GM04503 (cell line): ENCODE data around the gene CATSPERB.
"Not testable (repeated sequence)": the region's sequence is repeated elsewhere in the genome, so short reads cannot be mapped to it uniquely, and the experiment has no call there.

Experiments used
- DNase-seq: peaks from one replicate; pipeline ENCODE4 v3.0.0-alpha.2; 2012; ENCODE audit warnings: low read depth

The CATSPERB gene

DNA sequence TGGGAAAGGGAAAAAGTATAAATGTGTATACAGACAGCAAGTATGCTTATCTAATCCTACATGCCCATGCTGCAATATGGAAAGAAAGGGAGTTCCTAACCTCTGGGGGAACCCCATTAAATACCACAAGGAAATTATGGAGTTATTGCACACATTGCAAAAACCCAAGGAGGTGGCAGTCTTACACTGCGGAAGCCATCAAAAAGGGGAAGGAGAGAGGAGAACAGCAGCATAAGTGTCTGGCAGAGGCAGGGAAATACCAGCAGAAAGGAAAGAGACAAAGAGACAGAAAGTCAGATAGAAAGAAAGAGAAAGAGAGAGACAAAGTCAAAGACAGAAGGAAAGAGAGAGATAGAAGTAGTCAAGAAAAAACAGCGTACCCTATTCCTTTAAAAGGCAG lies 64.8 kb downstream of the CATSPERB start:
- not testable (repeated sequence) for DNase-seq

DNA sequence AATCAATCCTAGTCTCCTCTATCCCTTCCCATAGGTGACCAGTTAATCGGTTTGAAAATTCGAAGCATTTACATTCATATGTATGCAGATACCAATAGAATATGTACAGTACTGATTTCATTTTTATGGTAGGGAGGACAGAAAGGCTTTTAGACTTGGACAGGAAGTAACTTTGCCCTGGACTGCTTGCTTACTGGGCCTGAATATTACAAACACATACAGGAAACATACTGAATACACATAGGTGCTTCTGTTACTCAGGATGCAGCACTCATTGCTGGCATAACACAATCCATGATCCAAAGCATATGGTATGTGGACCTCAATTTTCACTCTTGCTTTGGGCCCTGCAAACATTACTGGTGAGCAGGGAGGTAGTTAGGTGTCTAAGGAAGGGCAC lies 71.1 kb downstream of the CATSPERB start:
- no peak for DNase-seq

DNA sequence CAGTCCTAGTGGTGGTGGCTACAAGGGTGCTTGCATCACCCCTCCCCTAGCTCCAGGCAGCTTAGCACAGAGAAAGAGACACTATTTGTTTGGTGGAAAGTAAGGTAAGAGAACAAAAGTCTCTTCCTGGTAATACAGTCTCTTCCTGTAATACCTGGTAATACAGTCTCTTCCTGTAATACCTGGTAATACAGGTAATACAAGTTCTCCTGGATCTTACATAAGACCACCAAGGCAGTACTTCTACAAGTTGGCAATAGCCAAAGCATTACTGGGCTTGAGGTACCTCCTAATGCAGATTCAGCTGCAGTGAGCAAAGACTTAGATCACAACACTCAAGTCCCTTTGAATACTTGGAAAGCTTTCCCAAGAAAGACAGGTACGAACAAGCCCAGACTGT lies 77.0 kb downstream of the CATSPERB start:
- no peak for DNase-seq

DNA sequence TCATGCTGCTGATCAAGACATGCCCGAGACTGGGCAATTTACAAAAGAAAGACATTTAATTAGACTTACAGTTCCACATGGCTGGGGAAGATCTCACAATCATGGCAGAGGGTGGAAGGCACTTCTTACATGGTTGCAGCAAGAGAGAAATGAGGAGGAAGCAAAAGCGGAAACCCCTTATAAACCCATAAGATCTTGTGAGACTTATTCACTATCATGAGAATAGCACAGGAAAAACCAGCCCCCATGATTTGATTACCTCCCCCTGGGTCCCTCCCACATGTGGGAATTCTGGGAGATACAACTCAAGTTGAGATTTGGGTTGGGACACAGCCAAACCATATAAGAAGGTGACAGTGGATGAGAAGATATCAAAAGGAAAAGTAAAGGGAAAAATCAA lies 78.4 kb downstream of the CATSPERB start:
- DNase-seq, result no peak

DNA sequence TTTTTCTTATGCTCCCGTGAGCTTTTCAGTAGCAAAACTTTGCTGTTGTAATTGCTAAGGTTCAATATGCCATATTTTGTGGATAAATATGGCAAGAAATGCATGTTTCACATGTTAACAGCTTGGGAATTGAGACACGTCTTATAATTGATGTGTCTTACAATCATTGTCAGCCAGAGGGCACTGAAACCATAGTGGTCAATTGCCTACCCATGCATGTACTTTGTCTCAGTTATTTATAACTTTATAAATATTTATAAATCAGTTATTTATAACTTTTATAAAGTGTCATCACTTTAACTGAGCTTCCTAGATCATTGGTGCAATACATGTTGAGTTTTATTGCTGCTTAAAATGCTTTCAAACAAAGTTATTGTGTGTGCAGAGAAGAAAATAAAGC lies 82.0 kb downstream of the CATSPERB start:
- DNase-seq, result no peak

DNA sequence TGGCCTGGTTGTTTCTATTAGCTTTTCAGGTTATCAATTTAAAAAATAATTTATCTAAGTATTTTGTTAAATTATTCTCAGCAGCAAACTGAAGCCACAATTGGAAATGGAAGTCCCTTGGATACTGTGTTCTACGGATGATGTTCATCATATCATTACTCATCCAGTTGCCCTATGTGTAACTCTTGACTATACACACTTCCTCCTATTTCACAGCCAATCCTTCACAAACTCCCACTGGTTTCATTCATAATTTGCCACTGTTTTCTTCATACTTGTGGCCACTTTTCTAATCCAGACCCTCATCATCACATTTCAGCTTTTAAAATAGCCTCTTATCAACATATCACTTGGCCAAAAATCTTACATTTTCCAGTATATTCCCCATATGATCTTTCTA lies 84.0 kb downstream of the CATSPERB start:
- DNase-seq, result no peak

DNA sequence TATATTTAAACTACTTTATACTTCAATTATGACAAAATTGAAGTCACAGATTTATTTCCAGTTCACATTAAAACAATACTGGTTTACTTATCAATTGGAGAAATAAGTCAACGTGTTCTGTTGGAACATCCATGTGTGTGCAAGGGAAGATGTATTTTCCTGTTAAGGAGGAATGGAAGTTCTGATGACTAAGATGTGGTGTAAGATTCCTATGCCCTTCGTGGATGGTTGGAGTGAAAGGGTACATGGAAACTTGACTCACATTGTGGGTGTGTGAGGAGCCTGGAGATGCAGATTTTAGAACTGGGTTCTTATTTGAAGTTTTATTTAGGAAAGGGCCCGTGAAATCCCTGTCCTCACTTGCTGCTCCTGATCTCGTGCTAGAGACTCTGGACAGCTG lies 95.3 kb downstream of the CATSPERB start:
- DNase-seq, result no peak

DNA sequence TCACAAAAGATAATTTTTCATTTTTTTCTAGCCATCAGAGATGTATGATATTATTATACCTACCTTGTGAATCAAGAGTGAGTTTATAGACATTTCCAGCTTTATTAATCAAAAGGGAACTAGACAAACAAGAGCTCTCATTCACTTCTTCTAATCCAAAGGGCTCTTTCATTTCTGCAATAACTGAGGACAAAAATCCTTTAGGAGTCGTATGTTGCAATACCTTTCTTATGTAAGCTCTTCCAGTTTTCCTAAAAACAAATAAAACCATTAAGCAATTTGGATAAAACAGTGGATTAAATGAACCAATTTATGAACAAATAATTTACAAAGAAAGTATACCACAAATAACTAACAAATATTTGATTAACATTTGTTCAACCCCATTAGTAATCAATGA lies 107.1 kb downstream of the CATSPERB start:
- no peak for DNase-seq

DNA sequence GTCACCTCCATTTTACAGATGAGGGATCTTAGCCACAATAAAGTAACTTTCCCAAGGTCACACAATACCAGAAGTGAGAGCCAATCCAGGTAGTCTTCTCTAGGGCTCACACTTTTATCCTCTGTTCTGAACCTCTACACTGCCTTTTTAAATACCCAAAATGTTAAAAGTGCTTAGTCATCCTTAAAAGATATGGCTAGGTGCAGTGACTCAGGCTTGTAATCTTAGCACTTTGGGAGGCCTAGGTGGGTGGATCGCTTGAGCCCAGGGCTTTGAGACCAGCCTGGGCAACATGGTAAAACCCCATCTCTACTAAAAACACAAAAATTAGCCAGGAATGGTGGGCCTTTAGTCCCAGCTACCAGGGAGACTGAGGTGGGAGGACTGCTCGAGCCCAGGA lies 117.7 kb downstream of the CATSPERB start:
- DNase-seq, result no peak

DNA sequence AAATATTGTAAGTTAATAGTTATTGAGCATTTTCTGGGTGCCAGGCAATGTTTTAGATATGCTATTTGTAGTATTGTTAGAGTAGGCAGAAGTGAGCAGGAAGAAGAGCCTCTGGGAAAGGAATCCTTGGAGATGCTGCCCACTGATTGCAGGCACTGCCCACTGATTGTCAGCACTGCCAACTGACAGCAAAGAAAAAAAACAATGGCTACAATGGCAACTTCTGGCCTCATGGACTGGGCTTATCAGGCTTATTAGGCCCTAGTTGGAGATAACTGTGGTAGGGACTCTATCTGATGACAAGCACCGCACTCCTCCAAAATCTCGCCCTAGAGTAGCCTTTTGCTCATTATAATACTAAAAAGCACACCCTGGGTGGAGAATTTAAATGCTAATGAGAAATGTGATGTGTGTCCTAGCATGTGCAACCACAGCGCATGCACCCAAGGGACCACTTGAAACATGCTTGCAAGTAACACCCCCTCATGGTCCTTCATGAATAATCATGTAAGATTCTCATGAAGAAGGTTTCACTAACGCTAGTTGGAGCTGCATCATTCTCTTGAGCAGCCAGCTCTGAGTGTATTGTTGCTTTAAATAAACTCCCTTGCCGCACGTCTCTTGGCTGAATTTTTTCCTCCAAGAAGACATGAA lies 118.3 kb downstream of the CATSPERB start:
- no peak for DNase-seq

DNA sequence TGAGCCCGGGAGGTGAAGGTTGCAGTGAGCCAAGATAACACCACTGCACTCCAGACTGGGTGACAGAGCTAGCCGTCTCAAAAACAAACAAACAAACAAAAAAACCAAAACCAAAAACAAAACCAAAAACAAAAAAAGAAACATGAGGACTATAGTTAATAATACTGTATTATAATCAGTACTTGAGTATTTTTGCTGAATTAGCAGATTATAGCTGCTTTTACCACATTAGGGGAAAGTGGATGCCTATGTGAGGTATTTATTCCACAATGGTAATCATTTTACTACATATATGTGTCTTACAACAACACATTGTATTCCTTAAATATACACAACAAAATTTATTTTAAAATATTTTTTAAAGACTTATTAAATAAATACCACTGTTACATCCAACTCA lies 120.4 kb downstream of the CATSPERB start:
- DNase-seq, result no peak

DNA sequence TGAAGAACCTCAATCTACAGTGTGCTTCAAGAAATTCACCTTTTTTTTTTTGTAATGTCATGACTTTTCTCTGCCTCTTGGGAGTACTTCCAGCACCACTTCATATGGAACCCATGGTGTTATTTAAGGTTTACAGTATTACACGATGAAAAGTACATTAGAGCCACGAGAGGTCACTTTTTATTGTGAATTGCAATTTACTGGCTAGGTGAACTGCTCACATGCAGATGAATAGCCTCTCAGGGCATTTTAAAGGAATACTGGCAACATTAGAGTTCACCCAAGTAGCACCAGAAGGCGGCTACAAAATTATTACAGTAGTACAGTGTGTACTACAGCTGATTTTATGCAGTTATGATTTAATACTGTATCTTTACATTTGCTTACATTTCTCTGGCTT lies 122.7 kb downstream of the CATSPERB start:
- no peak for DNase-seq

DNA sequence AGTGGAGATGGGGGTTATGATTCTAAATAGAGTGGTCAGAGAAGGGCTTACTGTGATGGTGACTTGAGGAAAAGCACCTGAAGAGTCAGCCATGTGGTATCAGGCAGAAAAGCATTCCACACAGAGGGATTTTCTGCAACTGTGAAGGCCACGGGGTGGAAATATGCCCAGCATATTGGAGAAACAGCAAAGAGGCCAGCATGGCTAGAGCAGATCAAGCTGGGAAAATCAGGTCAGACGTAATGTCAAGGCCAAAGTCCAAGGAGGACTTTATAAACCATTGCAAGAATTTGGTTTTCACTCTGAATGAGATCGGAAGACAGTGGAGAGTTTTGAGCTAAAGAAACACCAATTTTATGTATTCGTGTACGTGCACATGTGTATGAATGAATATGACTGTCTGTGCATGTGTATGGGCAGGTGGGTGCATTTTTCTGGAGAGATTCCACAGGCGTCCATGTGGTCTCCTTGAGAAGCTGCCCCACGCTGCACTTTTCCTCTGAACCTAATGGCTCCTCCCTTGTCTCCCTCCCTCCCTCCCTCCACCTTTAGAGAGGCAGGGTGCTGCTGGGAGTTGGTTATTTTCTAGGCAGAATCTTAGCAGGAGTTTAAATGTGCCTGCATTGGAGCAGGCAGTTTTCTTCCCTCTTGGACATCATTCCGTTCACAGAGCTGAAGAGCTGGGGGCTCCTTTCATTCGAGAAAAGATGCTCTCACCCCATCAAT lies 124.4 kb downstream of the CATSPERB start:
- DNase-seq, result no peak

DNA sequence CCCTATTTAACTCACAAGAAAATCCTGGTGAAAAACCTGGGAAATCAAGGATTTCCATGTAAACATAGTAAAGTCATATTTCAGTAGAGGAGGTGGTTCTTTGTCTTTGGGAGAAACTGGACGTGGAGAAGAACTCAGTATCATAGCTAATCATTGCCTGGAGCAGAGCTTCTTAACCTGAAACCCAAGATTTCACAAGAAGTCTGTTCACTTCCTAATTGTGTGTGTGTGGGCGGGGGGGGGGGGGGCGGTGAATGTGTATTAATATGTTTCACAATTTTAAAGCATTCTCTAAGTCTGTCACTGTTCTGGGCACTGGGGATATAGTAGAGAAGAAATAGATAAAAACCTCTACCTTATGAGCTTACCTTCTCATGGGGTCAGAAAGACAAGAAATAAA lies 125.0 kb downstream of the CATSPERB start:
- no peak for DNase-seq

DNA sequence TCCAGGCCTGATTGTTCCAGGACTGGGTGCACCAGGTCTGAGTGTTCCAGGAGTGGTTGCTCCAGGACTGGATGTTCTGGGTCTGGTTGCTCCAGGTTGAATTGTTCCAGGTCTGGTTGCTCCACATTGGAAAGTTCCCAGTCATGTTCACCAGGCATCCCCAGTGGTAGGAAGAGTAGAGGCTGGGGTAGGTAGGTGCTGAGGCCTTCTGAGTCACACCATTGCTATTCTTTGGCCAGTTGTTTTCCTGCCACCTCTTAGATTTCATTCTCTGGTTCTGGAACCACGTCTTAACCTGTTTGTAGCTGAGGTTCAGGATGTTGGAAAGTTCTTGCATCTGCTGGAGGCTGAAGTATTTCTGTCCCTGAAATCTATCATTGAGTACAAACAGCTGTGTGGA lies 127.3 kb downstream of the CATSPERB start:
- not testable (repeated sequence) for DNase-seq

DNA sequence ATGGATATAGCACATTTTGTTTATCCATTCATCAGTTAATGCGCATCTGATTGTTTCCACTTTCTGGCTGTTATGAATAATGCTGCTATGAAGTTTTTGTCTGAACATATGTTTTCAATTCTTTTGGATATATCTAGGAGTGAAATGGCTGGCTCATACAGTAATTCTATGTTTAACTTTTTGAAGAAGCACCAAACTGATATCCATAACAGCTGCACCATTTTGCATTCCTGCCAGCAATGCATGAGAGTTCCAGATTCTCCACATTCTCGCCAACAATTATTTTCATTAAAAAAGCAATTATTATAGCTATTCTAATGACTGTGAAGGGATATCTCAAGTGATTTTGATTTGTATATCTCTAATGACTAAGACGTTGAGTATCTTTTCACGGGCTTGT lies 131.9 kb downstream of the CATSPERB start:
- DNase-seq, result no peak

DNA sequence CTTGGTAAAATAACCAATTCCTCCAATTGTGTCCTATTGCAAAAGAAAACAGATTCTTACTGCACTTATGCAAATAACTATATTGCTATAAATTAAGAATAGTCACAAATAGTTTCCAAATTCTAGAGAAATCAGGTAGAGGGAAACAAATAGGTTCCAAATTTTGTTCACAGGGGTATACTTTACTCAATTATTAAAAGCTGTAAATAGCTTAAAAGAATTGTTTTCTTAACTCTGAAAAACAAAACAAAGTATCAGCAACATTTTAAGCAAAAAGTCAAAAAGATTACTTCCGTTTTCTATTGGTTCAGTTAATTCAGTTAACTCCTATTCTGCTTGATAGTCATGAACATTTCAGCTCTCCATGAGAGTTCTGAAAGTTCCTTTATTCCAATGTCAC lies 136.2 kb downstream of the CATSPERB start:
- DNase-seq, result no peak

DNA sequence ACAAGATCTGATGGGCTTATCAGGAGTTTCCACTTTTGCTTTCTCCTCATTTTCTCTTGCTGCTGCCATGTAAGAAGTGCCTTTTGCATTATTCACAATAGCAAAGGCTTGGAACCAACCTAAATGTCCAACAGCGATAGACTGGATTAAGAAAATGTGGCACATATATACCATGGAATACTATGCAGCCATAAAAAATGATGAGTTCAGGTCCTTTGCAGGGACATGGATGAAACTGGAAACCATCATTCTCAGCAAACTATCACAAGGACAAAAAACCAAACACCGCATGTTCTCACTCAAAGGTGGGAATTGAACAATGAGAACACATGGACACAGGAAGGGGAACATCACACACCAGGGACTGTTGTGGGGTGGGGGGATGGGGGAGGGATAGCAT lies 137.9 kb downstream of the CATSPERB start:
- not testable (repeated sequence) for DNase-seq

DNA sequence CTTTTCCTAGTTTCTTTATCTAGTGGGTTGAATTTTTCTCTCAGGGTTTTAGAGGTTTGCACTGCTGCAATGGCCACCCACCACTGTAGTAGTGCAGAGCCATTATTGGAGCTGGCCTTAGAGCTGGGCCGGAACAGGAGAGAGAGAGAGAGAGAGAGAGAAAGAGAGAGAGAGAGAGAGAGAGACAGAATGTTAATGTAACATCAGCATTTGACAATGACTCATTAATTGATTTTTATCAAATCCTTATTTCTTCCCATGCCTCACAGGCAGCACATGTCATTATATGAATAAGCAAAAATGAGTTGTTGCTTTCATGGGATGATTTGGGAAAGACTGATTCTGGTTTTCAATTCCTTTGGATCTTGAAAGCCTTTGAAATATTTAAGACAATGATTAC lies 145.5 kb downstream of the CATSPERB start:
- no peak for DNase-seq

DNA sequence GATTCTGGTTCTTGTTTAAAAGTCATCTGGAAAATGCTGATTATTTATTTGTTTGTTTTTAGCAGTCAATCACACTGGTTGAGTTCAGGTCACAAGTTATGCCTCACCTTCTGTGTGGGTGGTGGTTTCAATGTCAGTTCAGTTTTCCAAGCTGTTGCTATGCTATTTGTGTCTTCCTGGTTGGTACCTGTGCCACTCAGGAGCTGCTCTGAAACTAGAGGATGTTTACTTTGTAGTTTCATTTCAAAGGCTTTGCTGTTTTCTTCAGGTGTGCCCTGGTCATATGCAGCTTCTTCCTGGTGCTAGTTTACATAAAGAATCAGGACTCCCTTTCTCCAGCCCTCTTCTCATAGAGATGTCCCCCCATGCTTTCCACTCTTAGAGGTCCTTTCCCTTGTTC lies 146.0 kb downstream of the CATSPERB start:
- no peak for DNase-seq

DNA sequence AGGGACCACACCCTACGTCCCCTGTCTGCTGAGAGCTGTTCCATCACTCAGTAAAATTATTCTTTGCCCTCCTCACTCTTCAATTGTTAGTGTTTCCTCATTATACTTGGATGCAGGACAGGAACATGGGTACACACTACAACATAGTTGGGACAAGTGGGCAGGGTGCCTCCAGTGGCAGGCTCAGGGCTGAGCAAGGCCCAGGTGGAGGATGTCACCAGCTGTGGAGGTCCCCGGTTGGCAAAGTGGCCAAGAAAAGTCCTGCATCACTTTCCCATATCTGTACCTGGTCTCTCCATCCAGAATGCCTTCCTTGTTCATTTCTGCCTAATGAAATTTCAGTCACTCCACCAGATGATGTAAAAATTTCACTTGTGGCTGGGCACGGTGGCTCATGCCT lies 149.1 kb downstream of the CATSPERB start:
- DNase-seq, result no peak

DNA sequence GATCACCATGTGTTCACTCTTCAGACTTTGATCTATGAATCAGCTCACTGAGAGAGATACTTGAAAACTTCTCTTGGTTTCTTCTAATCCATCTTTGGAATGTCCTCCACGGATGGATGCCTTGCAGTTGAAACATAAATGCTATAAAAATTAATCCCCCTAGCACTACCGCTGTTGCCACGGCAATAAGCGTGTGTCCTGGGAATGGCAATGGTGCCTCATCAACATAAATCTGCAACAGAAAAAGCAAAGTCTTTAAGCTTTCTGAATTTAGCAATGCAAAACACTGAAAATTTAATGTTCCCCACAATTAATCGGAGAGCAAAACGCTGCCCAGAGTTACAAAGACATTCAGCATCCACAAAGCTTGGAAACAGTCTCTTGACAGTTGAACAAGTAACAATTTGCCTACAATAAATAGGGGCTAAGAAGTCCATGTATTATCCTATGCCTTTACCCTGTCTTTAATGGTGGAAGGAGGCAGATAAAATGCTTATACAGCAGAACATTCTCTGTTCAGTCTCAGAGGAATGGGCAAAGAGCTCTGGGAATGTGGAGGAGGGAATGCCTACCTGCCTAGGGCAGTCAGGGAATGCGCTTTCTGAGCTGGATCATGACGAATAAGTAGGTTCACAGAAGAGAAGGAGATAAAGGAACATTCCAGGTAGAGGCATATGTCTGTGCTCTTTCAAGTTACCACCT lies 150.9 kb downstream of the CATSPERB start:
- DNase-seq, result no peak

DNA sequence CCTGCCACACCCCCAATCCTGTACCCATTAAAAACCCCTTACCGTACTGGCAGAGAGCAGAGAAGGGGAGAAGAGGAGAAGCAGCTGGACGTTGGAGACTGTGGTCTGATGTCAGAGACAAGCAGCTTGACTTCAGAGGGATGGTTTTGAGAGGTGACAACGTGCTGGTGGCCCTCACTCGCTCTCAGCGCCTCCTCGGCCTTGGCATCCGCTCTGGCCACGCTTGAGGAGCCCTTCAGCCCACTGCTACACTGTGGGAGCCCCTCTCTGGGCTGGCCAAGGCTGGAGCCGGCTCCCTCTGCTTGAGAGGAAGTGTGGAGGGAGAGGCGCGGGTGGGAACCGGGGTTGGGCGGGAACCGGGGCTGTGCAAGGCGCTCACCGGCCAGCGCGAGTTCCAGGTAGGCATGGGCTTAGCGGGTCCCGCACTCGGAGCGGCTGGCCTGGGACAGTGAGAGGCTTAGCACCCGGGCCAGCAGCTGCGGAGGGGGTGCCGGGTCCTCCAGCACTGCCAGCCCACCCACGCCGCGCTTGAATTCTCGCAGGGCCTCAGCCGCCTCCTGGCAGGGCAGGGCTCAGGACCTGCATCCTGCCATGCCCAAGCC lies 154.2 kb downstream of the CATSPERB start:
- DNase-seq, result no peak
